HepG2 (cell line): ENCODE measurements around the gene MRPS34. TPM values are rescaled to one million over a fixed set of nuclear protein-coding genes. Genes with fewer than 3 reads are reported as not detected.
A peak's percentile ranks its signal among the peaks of the same experiment; 100 is the strongest.

Experiments used
- AHR ChIP-seq: IDR thresholded peaks from 2 replicates; pipeline ENCODE4 v1.6.1; 2018; ENCODE audit warnings: missing genetic modification reagents, missing compliant biosample characterization
- AKAP8 ChIP-seq: sonication (generic); formaldehyde crosslinking; IDR thresholded peaks from 2 replicates; pipeline ENCODE4 v1.5.1; 2020; ENCODE audit warnings: mild to moderate bottlenecking, missing genetic modification reagents
- ATF6 ChIP-seq: sonication (generic); formaldehyde crosslinking; conservative IDR thresholded peaks from 2 replicates; pipeline ENCODE4 v1.4.0; 2020; ENCODE audit warnings: missing genetic modification reagents
- ETV5 ChIP-seq: IDR thresholded peaks from 2 replicates; pipeline ENCODE4 v1.6.1; 2018; ENCODE audit warnings: missing biosample characterization, missing genetic modification reagents, inconsistent platforms, borderline replicate concordance
- FOSL2 ChIP-seq: sonication (generic); formaldehyde crosslinking; IDR thresholded peaks from 2 replicates; pipeline ENCODE4 v1.4.0; 2020; ENCODE audit warnings: missing genetic modification reagents
- GLI4 ChIP-seq: sonication (generic); formaldehyde crosslinking; IDR thresholded peaks from 2 replicates; pipeline ENCODE4 v1.5.1; 2020; ENCODE audit warnings: missing genetic modification reagents, mild to moderate bottlenecking, moderate library complexity, borderline replicate concordance
- GTF2F1 ChIP-seq: fragments of 150-350 bp; IDR thresholded peaks from 2 replicates; pipeline ENCODE4 v1.6.1; 2014; ENCODE audit warnings: low read length
- MAZ ChIP-seq, 2 experiments: sonication (generic) in 1 of 2; formaldehyde crosslinking in 1 of 2; IDR thresholded peaks; 2 replicates each; pipeline versions ENCODE4 v1.5.0 to v1.6.1; 2012 to 2020; ENCODE audit warnings: low read depth in 2 of 2, mild to moderate bottlenecking in 2 of 2, borderline replicate concordance in 1 of 2, improper control_type of control experiment in 1 of 2, low read length in 1 of 2, missing genetic modification reagents in 1 of 2, moderate library complexity in 1 of 2
- NPAS2 ChIP-seq: sonication (generic); formaldehyde crosslinking; IDR thresholded peaks from 2 replicates; pipeline ENCODE4 v1.8.0; 2022; ENCODE audit warnings: mild to moderate bottlenecking, missing genetic modification reagents, borderline replicate concordance
- PTBP1 ChIP-seq: fragments of 200-400 bp; formaldehyde crosslinking; IDR thresholded peaks from 2 replicates; pipeline ENCODE4 v1.6.1; 2018; ENCODE audit warnings: low read length, low read depth; ENCODE audit not compliant: poor library complexity, severe bottlenecking
- RFXANK ChIP-seq: IDR thresholded peaks from 2 replicates; pipeline ENCODE4 v1.6.1; 2016
- TFDP1 ChIP-seq: IDR thresholded peaks from 2 replicates; pipeline ENCODE4 v1.6.1; 2016; ENCODE audit warnings: missing compliant biosample characterization, missing genetic modification reagents, borderline replicate concordance
- TMF1 ChIP-seq: sonication (generic); formaldehyde crosslinking; IDR thresholded peaks from 2 replicates; pipeline ENCODE4 v1.8.1; 2022; ENCODE audit warnings: low read depth, missing genetic modification reagents
- ZBTB33 ChIP-seq: sonication (generic); formaldehyde crosslinking; IDR thresholded peaks from 2 replicates; pipeline ENCODE4 v1.4.0; 2020; ENCODE audit warnings: missing genetic modification reagents
- ZBTB42 ChIP-seq: sonication (generic); formaldehyde crosslinking; IDR thresholded peaks from 2 replicates; pipeline ENCODE4 v1.5.0; 2020; ENCODE audit warnings: mild to moderate bottlenecking, missing genetic modification reagents
- ZFP90 ChIP-seq: sonication (generic); formaldehyde crosslinking; IDR thresholded peaks from 2 replicates; pipeline ENCODE4 v1.8.0; 2022; ENCODE audit warnings: missing genetic modification reagents, mild to moderate bottlenecking, inconsistent platforms, borderline replicate concordance
- ZMYM2 ChIP-seq: sonication (generic); formaldehyde crosslinking; IDR thresholded peaks from 2 replicates; pipeline ENCODE4 v1.8.0; 2022; ENCODE audit warnings: mild to moderate bottlenecking, missing genetic modification reagents
- ZNF143 ChIP-seq: sonication (generic); formaldehyde crosslinking; IDR thresholded peaks from 2 replicates; pipeline ENCODE4 v1.4.0; 2020; ENCODE audit warnings: missing genetic modification reagents
- ZNF207 ChIP-seq: fragments of 450-650 bp; IDR thresholded peaks from 2 replicates; pipeline ENCODE4 v1.6.1; 2016; ENCODE audit warnings: antibody characterized with exemption, borderline replicate concordance
- ZNF75D ChIP-seq: sonication (generic); formaldehyde crosslinking; IDR thresholded peaks from 2 replicates; pipeline ENCODE4 v1.8.1; 2023; ENCODE audit warnings: missing genetic modification reagents, mild to moderate bottlenecking, borderline replicate concordance
- ZNF816 ChIP-seq: sonication (generic); formaldehyde crosslinking; IDR thresholded peaks from 2 replicates; pipeline ENCODE4 v1.8.0; 2022; ENCODE audit warnings: missing genetic modification reagents, mild to moderate bottlenecking, borderline replicate concordance
- ZSCAN22 ChIP-seq: sonication (generic); formaldehyde crosslinking; IDR thresholded peaks from 2 replicates; pipeline ENCODE4 v1.4.0; 2020; ENCODE audit warnings: mild to moderate bottlenecking, missing genetic modification reagents
- polyA plus RNA-seq, 8 experiments: library from polyadenylated mRNA; depleted of rRNA in 3 of 8; stranded (reverse) in 7 of 8; unstranded in 1 of 8; fragments of >200 nt; fragmentation: Illumina TruSeq in 4 of 8; extraction: Trizol in 4 of 8; gene quantifications; 2 replicates each; pipeline versions ENCODE4 v1.2.1 to v1.2.3, GENCODE V29; 2011 to 2016; ENCODE audit warnings: low read depth in 4 of 8, missing spikeins in 1 of 8, mixed read lengths in 1 of 8; ENCODE audit not compliant: insufficient read depth in 1 of 8
- total RNA-seq, 5 experiments: library from RNA; depleted of rRNA; stranded (reverse); fragments of >200 nt; fragmentation: Illumina TruSeq; extraction: Trizol; gene quantifications; 2 replicates each; pipeline ENCODE4 v1.2.3, GENCODE V29; 2016; ENCODE audit warnings: low read depth in 1 of 5
- TF ChIP-seq, protein P1 (sequence below): sonication (generic); formaldehyde crosslinking; IDR thresholded peaks from 2 replicates; pipeline ENCODE4 v1.4.0; 2020; ENCODE audit warnings: missing genetic modification reagents, borderline replicate concordance

MRPS34 gene
- total and polyA plus RNA-seq, 2 of the 13 experiments (the other 11 are each of a cell fraction or from before 2014, with no cell fraction given), result 63.5 to 131 TPM

DNA sequence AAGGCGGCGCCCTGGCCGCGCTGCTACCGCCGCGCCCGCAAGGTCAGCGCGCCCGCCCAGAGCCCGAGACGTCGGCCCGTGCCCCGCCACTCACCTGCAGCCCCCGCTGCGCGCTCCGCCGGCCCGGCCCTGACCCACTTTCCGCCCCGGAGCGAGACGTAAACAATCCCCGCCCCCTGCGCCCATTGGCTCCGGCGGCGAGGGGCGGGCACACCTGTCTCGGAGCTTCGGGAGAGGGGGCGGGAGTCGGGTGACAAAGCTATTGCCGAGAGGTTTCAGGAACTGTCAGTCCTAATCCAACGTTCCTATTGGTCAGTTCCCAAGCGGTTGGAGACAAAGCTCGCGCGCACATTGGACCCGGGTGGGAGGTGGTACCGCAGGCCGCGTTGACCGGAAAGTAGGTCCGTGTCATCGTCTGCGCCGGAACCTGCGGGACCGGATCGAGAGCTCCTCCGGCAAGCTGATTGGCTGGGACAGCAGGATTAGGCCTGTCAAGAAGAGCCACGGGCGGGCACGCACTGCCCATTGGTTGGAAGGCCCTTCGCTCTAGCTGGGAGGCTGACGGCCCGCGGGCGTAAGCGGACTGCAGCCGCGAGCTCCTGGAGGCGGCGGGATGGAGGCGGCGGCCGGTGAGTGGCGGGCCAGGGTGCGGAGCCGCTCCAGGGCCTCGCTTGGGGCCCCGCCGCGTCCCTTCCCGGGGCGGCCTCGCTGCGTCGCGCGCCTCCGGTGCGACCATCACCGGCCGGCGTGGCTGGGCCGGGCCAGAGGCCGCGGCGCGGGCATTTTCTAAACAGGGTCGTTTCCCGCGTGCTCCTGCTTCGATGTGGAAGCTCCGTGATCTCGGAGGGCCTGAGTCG is 9.7 kb upstream of the MRPS34 start, which contains the start of the genes NUBP2 and SPSB3 (continued):
- no peak for TF ChIP-seq ZBTB33 (CRISPR knock-in tag)
- TF ChIP-seq ETV5, result peak; percentile 47
- TF ChIP-seq PTBP1, result no peak
- TF ChIP-seq ZFP90 (CRISPR knock-in tag), result no peak
- TF ChIP-seq ZNF207, result no peak
- TF ChIP-seq AHR (CRISPR knock-in tag), result no peak
- TF ChIP-seq ZNF816 (CRISPR knock-in tag), result no peak
- no peak for TF ChIP-seq GTF2F1
- no peak for TF ChIP-seq ATF6
- no peak for TF ChIP-seq ZMYM2 (CRISPR knock-in tag)
- TF ChIP-seq ZBTB42 (CRISPR knock-in tag), result no peak
- TF ChIP-seq MAZ (IDR thresholded peaks at IDR 0.05; ENCODE audit: borderline replicate concordance, low read depth, low read length), result peak; percentile 74; the same call in 1 of the 2 replicates
- TF ChIP-seq MAZ (CRISPR knock-in tag; IDR thresholded peaks at IDR 0.05; ENCODE audit: low read depth), result peak; percentile 80
- TF ChIP-seq ZSCAN22 (CRISPR knock-in tag), result no peak
- peak; percentile 53 for TF ChIP-seq FOSL2 (CRISPR knock-in tag)
- no peak for TF ChIP-seq RFXANK (CRISPR knock-in tag)
- TF ChIP-seq AKAP8 (CRISPR knock-in tag), result no peak
- TF ChIP-seq ZNF75D, result no peak
- no peak for TF ChIP-seq ZNF143 (CRISPR knock-in tag)
- peak; percentile 30; the same call in 1 of the 2 replicates for TF ChIP-seq TFDP1
- TF ChIP-seq GLI4 (CRISPR knock-in tag), result no peak
- TF ChIP-seq TMF1 (CRISPR knock-in tag), result no peak
- TF ChIP-seq, protein P1, sequence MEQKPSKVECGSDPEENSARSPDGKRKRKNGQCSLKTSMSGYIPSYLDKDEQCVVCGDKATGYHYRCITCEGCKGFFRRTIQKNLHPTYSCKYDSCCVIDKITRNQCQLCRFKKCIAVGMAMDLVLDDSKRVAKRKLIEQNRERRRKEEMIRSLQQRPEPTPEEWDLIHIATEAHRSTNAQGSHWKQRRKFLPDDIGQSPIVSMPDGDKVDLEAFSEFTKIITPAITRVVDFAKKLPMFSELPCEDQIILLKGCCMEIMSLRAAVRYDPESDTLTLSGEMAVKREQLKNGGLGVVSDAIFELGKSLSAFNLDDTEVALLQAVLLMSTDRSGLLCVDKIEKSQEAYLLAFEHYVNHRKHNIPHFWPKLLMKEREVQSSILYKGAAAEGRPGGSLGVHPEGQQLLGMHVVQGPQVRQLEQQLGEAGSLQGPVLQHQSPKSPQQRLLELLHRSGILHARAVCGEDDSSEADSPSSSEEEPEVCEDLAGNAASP (CRISPR knock-in tag), result peak; percentile 16; the same call in 1 of the 2 replicates
- TF ChIP-seq NPAS2 (CRISPR knock-in tag), result no peak
